ENCODE data around the gene NUP214.

GRCh38 chr9:131084661-131085369 is 40.6 kb upstream of the NUP214 start:
- TF ChIP-seq POLR2A (IDR thresholded peaks at IDR 0.05) (no peak), CTCF (IDR thresholded peaks at IDR 0.05) (no peak), POLR2AphosphoS5 (IDR thresholded peaks at IDR 0.05) (no peak)

Data from gastroesophageal sphincter (tissue), 3 donors.